SK-N-SH (cell line): Measurements from ENCODE around the gene OPCML. TPM values are rescaled to one million over a fixed set of nuclear protein-coding genes. Genes with fewer than 3 reads are reported as not detected.

ENCODE experiments used
- CTCF ChIA-PET: fragments of 300-600, 350-600 bp; formaldehyde crosslinking; extraction: SDS; loops from one replicate; lab custom pipeline; 2021; lab: Yijun Ruan, JAX
- POLR2A ChIA-PET: fragments of 350-600 bp; sonication (Branson Sonifier 250); formaldehyde crosslinking; extraction: SDS; loops from one replicate; lab custom pipeline; 2020; ENCODE audit warnings: antibody characterized with exemption, inconsistent platforms; lab: Yijun Ruan, JAX
- DNase-seq: peaks from one replicate; pipeline ENCODE4 v3.0.0; 2012
- H2AFZ ChIP-seq: fragments of 200-600 bp; sonication (generic); 2 replicates; pipeline ENCODE4 v1.8.1; 2016; ENCODE audit warnings: antibody characterized with exemption, mild to moderate bottlenecking, low read depth
- H3F3A ChIP-seq: fragments of 200-600 bp; sonication (generic); replicated peaks from 2 replicates; pipeline ENCODE3; 2016; ENCODE audit warnings: antibody characterized with exemption, mild to moderate bottlenecking; ENCODE audit not compliant: insufficient read depth
- H3K27ac ChIP-seq, 2 experiments: fragments of 200-500 bp in 1 of 2; fragments of 200-600 bp in 1 of 2; sonication (Bioruptor generic) in 1 of 2; sonication (generic), shearing (Covaris generic) in 1 of 2; 2 replicates each; pipeline versions ENCODE4 v1.5.1 to v1.6.1; 2014 to 2016; ENCODE audit warnings: low read depth in 2 of 2, inconsistent platforms in 1 of 2, low read length in 1 of 2, mild to moderate bottlenecking in 1 of 2, mixed read lengths in 1 of 2
- H3K27me3 ChIP-seq: fragments of 200-600 bp; sonication (generic), shearing (Covaris generic); 2 replicates; pipeline ENCODE4 v1.6.1; 2016; ENCODE audit warnings: mixed run types; ENCODE audit not compliant: insufficient read depth
- H3K36me3 ChIP-seq, 2 experiments: fragments of 200-500 bp in 1 of 2; fragments of 200-600 bp in 1 of 2; sonication (Bioruptor generic) in 1 of 2; sonication (generic) in 1 of 2; replicated peaks in 1 of 2; 2 replicates each; pipeline versions ENCODE3 to v1.5.1; 2014 to 2016; ENCODE audit warnings: low read length in 1 of 2, mild to moderate bottlenecking in 1 of 2; ENCODE audit not compliant: insufficient read depth in 2 of 2, control insufficient read depth in 1 of 2
- H3K4me1 ChIP-seq, 2 experiments: fragments of 200-500 bp in 1 of 2; fragments of 200-600 bp in 1 of 2; sonication (Bioruptor generic) in 1 of 2; sonication (generic), shearing (Covaris generic) in 1 of 2; 2 replicates each; pipeline versions ENCODE4 v1.5.1 to v1.6.1; 2014 to 2016; ENCODE audit warnings: low read depth in 1 of 2, low read length in 1 of 2, mixed run types in 1 of 2; ENCODE audit not compliant: insufficient read depth in 2 of 2, control insufficient read depth in 1 of 2
- H3K4me2 ChIP-seq: fragments of 200-600 bp; sonication (generic), shearing (Covaris generic); 2 replicates; pipeline ENCODE4 v1.6.1; 2017; ENCODE audit warnings: mixed run types
- H3K4me3 ChIP-seq, 2 experiments: fragments of 200-500 bp in 1 of 2; fragments of 200-600 bp in 1 of 2; sonication (Bioruptor generic) in 1 of 2; sonication (generic), shearing (Covaris generic) in 1 of 2; 2 replicates each; pipeline versions ENCODE4 v1.5.1 to v1.8.1; 2014 to 2016; ENCODE audit warnings: low read depth in 2 of 2, inconsistent platforms in 1 of 2, low read length in 1 of 2, mild to moderate bottlenecking in 1 of 2, mixed read lengths in 1 of 2, moderate library complexity in 1 of 2
- H3K79me2 ChIP-seq: fragments of 200-600 bp; sonication (generic); 2 replicates; pipeline ENCODE4 v1.8.1; 2017; ENCODE audit warnings: mild to moderate bottlenecking; ENCODE audit not compliant: insufficient read depth
- H3K9ac ChIP-seq: fragments of 200-600 bp; sonication (generic); 2 replicates; pipeline ENCODE4 v1.6.1; 2017; ENCODE audit warnings: mixed run types
- H3K9me2 ChIP-seq: fragments of 200-600 bp; sonication (generic); 2 replicates; pipeline ENCODE4 v1.6.1; 2017; ENCODE audit warnings: mixed run types
- H3K9me3 ChIP-seq: fragments of 200-600 bp; sonication (generic); 2 replicates; pipeline ENCODE4 v1.6.1; 2017; ENCODE audit warnings: mixed run types, mild to moderate bottlenecking, moderate library complexity
- H4K20me1 ChIP-seq: fragments of 200-600 bp; sonication (generic); 2 replicates; pipeline ENCODE4 v1.6.1; 2017; ENCODE audit warnings: mild to moderate bottlenecking, mixed run types; ENCODE audit not compliant: insufficient read depth
- ELF1 ChIP-seq: IDR thresholded peaks from 2 replicates; pipeline ENCODE4 v1.4.0; 2012
- GABPA ChIP-seq: IDR thresholded peaks from 2 replicates; pipeline ENCODE4 v1.4.0; 2012; ENCODE audit warnings: low read depth, mild to moderate bottlenecking
- NRF1 ChIP-seq: IDR thresholded peaks from 2 replicates; pipeline ENCODE4 v1.6.1; 2012; ENCODE audit warnings: low read depth, mild to moderate bottlenecking, low read length
- SIN3A ChIP-seq: IDR thresholded peaks from 2 replicates; pipeline ENCODE4 v1.6.1; 2012; ENCODE audit warnings: low read depth, mild to moderate bottlenecking, low read length, moderate library complexity, borderline replicate concordance
- SMC3 ChIP-seq: IDR thresholded peaks from 2 replicates; pipeline ENCODE4 v1.6.1; 2012; ENCODE audit warnings: low read depth, low read length, improper control_type of control experiment
- TAF1 ChIP-seq: IDR thresholded peaks from 2 replicates; pipeline ENCODE4 v1.6.1; 2012; ENCODE audit warnings: low read depth, mild to moderate bottlenecking, low read length, moderate library complexity, borderline replicate concordance
- WGBS: methylation state at CpG from one replicate; pipeline ENCODE4 v1.1.6; 2017; ENCODE audit warnings: low lambda C conversion rate; 5-methylcytosine and 5-hydroxymethylcytosine counted together
- polyA plus RNA-seq, 3 experiments: library from polyadenylated mRNA; depleted of rRNA; stranded (reverse); fragments of >200 nt; gene quantifications; 2 replicates each; pipeline ENCODE4 v1.2.3, GENCODE V29; 2012
- TF ChIP-seq, protein P1 (sequence below): IDR thresholded peaks from 2 replicates; pipeline ENCODE4 v1.4.0; 2012; ENCODE audit warnings: low read depth
- TF ChIP-seq, protein P2 (sequence below): IDR thresholded peaks from 2 replicates; pipeline ENCODE4 v1.4.0; 2012; ENCODE audit warnings: low read depth, borderline replicate concordance
- TF ChIP-seq, protein P3 (sequence below): IDR thresholded peaks from 2 replicates; pipeline ENCODE4; 2012
- TF ChIP-seq, protein P4 (sequence below): fragments of 150-350 bp; IDR thresholded peaks from 2 replicates; pipeline ENCODE4 v1.6.1; 2017; ENCODE audit warnings: antibody characterized with exemption, low read length, low read depth, borderline replicate concordance
- TF ChIP-seq, protein P5 (sequence below): IDR thresholded peaks from 2 replicates; pipeline ENCODE4 v1.6.1; 2012; ENCODE audit warnings: mild to moderate bottlenecking, low read depth, low read length, moderate library complexity

OPCML gene
- polyA plus RNA-seq, 1 of the 3 experiments (the other 2 are of a cell fraction), result not detected

DNA sequence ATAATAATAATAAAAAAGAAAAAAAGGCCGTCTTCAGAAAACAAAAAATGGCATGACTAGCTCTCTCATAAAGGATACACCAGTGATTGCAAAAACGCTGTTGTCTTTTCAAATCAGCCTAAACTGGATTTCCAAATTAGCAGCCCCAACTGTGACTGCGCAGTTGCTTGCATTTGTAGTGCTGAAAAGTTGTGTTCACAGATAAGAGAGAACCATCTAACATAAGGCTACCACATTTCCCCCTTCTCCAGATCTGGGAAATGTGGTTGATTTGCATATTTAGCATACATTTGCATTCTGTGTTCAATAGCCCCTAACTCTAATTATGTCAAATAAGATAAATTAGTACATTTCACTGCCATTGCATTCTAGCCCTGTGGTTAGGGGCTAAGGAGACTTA lies 650.7 kb downstream of the OPCML start:
- CTCF ChIA-PET, result no interaction called here
- DNase-seq, result no peak
- no peaks in the 10 kb centered on the region for H3K79me2 ChIP-seq
- no peak overlapping the region for H2AFZ ChIP-seq
- POLR2A ChIA-PET, result no interaction called here
- H3K36me3 ChIP-seq, result no peaks in the 10 kb centered on the region
- H3K27ac ChIP-seq, result no peak overlapping the region
- H3K9me2 ChIP-seq, result no peaks in the 10 kb centered on the region
- no peak overlapping the region for H3K9ac ChIP-seq
- H3K9me3 ChIP-seq, result no peaks in the 10 kb centered on the region
- no peaks in the 10 kb centered on the region for H4K20me1 ChIP-seq
- no peaks in the 10 kb centered on the region for H3K27me3 ChIP-seq
- H3F3A ChIP-seq, result no peaks in the 10 kb centered on the region
- no peaks in the 10 kb centered on the region; a peak in 1 of 4 replicates for H3K4me1 ChIP-seq
- 28% methylated on average over 3 of the region's 3 CpGs for WGBS
- H3K4me3 ChIP-seq, result no peak overlapping the region
- H3K4me2 ChIP-seq, result no peak overlapping the region
- TF ChIP-seq, protein P1, sequence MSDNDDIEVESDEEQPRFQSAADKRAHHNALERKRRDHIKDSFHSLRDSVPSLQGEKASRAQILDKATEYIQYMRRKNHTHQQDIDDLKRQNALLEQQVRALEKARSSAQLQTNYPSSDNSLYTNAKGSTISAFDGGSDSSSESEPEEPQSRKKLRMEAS, result no peak
- no peak for TF ChIP-seq GABPA
- no peak for TF ChIP-seq TAF1
- no peak for TF ChIP-seq SMC3
- TF ChIP-seq SIN3A, result no peak
- TF ChIP-seq, protein P2, sequence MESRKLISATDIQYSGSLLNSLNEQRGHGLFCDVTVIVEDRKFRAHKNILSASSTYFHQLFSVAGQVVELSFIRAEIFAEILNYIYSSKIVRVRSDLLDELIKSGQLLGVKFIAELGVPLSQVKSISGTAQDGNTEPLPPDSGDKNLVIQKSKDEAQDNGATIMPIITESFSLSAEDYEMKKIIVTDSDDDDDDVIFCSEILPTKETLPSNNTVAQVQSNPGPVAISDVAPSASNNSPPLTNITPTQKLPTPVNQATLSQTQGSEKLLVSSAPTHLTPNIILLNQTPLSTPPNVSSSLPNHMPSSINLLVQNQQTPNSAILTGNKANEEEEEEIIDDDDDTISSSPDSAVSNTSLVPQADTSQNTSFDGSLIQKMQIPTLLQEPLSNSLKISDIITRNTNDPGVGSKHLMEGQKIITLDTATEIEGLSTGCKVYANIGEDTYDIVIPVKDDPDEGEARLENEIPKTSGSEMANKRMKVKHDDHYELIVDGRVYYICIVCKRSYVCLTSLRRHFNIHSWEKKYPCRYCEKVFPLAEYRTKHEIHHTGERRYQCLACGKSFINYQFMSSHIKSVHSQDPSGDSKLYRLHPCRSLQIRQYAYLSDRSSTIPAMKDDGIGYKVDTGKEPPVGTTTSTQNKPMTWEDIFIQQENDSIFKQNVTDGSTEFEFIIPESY, result no peak
- no peak for TF ChIP-seq ELF1
- TF ChIP-seq, protein P3, sequence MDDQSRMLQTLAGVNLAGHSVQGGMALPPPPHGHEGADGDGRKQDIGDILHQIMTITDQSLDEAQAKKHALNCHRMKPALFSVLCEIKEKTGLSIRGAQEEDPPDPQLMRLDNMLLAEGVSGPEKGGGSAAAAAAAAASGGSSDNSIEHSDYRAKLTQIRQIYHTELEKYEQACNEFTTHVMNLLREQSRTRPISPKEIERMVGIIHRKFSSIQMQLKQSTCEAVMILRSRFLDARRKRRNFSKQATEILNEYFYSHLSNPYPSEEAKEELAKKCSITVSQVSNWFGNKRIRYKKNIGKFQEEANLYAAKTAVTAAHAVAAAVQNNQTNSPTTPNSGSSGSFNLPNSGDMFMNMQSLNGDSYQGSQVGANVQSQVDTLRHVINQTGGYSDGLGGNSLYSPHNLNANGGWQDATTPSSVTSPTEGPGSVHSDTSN, result no peak
- TF ChIP-seq, protein P4, sequence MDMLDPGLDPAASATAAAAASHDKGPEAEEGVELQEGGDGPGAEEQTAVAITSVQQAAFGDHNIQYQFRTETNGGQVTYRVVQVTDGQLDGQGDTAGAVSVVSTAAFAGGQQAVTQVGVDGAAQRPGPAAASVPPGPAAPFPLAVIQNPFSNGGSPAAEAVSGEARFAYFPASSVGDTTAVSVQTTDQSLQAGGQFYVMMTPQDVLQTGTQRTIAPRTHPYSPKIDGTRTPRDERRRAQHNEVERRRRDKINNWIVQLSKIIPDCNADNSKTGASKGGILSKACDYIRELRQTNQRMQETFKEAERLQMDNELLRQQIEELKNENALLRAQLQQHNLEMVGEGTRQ, result no peak
- TF ChIP-seq, protein P5, sequence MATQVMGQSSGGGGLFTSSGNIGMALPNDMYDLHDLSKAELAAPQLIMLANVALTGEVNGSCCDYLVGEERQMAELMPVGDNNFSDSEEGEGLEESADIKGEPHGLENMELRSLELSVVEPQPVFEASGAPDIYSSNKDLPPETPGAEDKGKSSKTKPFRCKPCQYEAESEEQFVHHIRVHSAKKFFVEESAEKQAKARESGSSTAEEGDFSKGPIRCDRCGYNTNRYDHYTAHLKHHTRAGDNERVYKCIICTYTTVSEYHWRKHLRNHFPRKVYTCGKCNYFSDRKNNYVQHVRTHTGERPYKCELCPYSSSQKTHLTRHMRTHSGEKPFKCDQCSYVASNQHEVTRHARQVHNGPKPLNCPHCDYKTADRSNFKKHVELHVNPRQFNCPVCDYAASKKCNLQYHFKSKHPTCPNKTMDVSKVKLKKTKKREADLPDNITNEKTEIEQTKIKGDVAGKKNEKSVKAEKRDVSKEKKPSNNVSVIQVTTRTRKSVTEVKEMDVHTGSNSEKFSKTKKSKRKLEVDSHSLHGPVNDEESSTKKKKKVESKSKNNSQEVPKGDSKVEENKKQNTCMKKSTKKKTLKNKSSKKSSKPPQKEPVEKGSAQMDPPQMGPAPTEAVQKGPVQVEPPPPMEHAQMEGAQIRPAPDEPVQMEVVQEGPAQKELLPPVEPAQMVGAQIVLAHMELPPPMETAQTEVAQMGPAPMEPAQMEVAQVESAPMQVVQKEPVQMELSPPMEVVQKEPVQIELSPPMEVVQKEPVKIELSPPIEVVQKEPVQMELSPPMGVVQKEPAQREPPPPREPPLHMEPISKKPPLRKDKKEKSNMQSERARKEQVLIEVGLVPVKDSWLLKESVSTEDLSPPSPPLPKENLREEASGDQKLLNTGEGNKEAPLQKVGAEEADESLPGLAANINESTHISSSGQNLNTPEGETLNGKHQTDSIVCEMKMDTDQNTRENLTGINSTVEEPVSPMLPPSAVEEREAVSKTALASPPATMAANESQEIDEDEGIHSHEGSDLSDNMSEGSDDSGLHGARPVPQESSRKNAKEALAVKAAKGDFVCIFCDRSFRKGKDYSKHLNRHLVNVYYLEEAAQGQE, result no peak
- TF ChIP-seq NRF1, result no peak
- TF ChIP-seq, all 33 proteins: peak for 0
